HepG2 (cell line): ENCODE measurements around the gene FAM161A. TPM values are rescaled to one million over a fixed set of nuclear protein-coding genes. Genes with fewer than 3 reads are reported as not detected.

Source experiments
- FOXK2 ChIP-seq: fragments of 450-650 bp; IDR thresholded peaks from 2 replicates; pipeline ENCODE4 v1.6.1; 2016
- HNRNPUL1 ChIP-seq: fragments of 200-400 bp; formaldehyde crosslinking; IDR thresholded peaks from 2 replicates; pipeline ENCODE4 v1.6.1; 2017; ENCODE audit warnings: low read depth, mild to moderate bottlenecking, low read length, moderate library complexity
- KDM5A ChIP-seq: fragments of 200-600 bp; sonication (generic); IDR thresholded peaks from 2 replicates; pipeline ENCODE4 v1.7.0; 2018; ENCODE audit warnings: antibody characterized with exemption, mild to moderate bottlenecking, low read length, borderline replicate concordance
- PPARG ChIP-seq: conservative IDR thresholded peaks from 2 replicates; pipeline ENCODE4 v1.6.1; 2016; ENCODE audit warnings: missing biosample characterization, missing genetic modification reagents
- REPIN1 ChIP-seq: sonication (generic); formaldehyde crosslinking; IDR thresholded peaks from 2 replicates; pipeline ENCODE4 v1.8.0; 2022; ENCODE audit warnings: missing genetic modification reagents, low read depth, mild to moderate bottlenecking, borderline replicate concordance
- RXRA ChIP-seq: sonication (generic); formaldehyde crosslinking; IDR thresholded peaks from 2 replicates; pipeline ENCODE4 v1.5.1; 2020; ENCODE audit warnings: missing genetic modification reagents
- SMAD1 ChIP-seq: sonication (generic); formaldehyde crosslinking; IDR thresholded peaks from 2 replicates; pipeline ENCODE4 v1.4.0; 2020; ENCODE audit warnings: missing genetic modification reagents, low read depth, mild to moderate bottlenecking, borderline replicate concordance
- SMARCC2 ChIP-seq: fragments of 450-650 bp; IDR thresholded peaks from 2 replicates; pipeline ENCODE4 v1.6.1; 2017; ENCODE audit warnings: antibody characterized with exemption, mild to moderate bottlenecking
- SP140L ChIP-seq: sonication (generic); formaldehyde crosslinking; IDR thresholded peaks from 2 replicates; pipeline ENCODE4 v1.4.0; 2020; ENCODE audit warnings: missing genetic modification reagents, borderline replicate concordance
- TBX2 ChIP-seq: sonication (generic); formaldehyde crosslinking; IDR thresholded peaks from 2 replicates; pipeline ENCODE4 v1.5.0; 2020; ENCODE audit warnings: missing genetic modification reagents, mild to moderate bottlenecking, borderline replicate concordance
- ZBTB21 ChIP-seq: sonication (generic); formaldehyde crosslinking; IDR thresholded peaks from 2 replicates; pipeline ENCODE4 v1.4.0; 2020; ENCODE audit warnings: missing genetic modification reagents
- ZBTB38 ChIP-seq: sonication (generic); formaldehyde crosslinking; IDR thresholded peaks from 2 replicates; pipeline ENCODE4 v1.5.1; 2020; ENCODE audit warnings: mild to moderate bottlenecking, missing genetic modification reagents
- ZNF24 ChIP-seq: fragments of 450-650 bp; IDR thresholded peaks from 2 replicates; pipeline ENCODE4 v1.6.1; 2017; ENCODE audit warnings: antibody characterized with exemption, mild to moderate bottlenecking
- ZNF615 ChIP-seq: sonication (generic); formaldehyde crosslinking; IDR thresholded peaks from 2 replicates; pipeline ENCODE4 v1.5.0; 2020; ENCODE audit warnings: mild to moderate bottlenecking, missing genetic modification reagents, borderline replicate concordance
- ZNF878 ChIP-seq: sonication (generic); formaldehyde crosslinking; IDR thresholded peaks from 2 replicates; pipeline ENCODE4 v1.8.1; 2023; ENCODE audit warnings: mild to moderate bottlenecking, missing genetic modification reagents, moderate library complexity
- polyA plus RNA-seq, 8 experiments: library from polyadenylated mRNA; depleted of rRNA in 3 of 8; stranded (reverse) in 7 of 8; unstranded in 1 of 8; fragments of >200 nt; fragmentation: Illumina TruSeq in 4 of 8; extraction: Trizol in 4 of 8; gene quantifications; 2 replicates each; pipeline versions ENCODE4 v1.2.1 to v1.2.3, GENCODE V29; 2011 to 2016; ENCODE audit warnings: low read depth in 4 of 8, missing spikeins in 1 of 8, mixed read lengths in 1 of 8; ENCODE audit not compliant: insufficient read depth in 1 of 8
- total RNA-seq, 5 experiments: library from RNA; depleted of rRNA; stranded (reverse); fragments of >200 nt; fragmentation: Illumina TruSeq; extraction: Trizol; gene quantifications; 2 replicates each; pipeline ENCODE4 v1.2.3, GENCODE V29; 2016; ENCODE audit warnings: low read depth in 1 of 5
- TF ChIP-seq, protein P1 (sequence below): sonication (generic); formaldehyde crosslinking; IDR thresholded peaks from 2 replicates; pipeline ENCODE4 v1.4.0; 2020; ENCODE audit warnings: missing genetic modification reagents
- TF ChIP-seq, protein P2 (sequence below): sonication (generic); formaldehyde crosslinking; IDR thresholded peaks from 2 replicates; pipeline ENCODE4 v1.5.0; 2020; ENCODE audit warnings: mild to moderate bottlenecking, missing genetic modification reagents
- TF ChIP-seq, protein P3 (sequence below): IDR thresholded peaks from 2 replicates; pipeline ENCODE4 v1.6.1; 2016; ENCODE audit warnings: low read depth, control low read depth
- TF ChIP-seq, protein P4 (sequence below): sonication (generic); formaldehyde crosslinking; IDR thresholded peaks from 2 replicates; pipeline ENCODE4 v1.8.0; 2023; ENCODE audit warnings: mild to moderate bottlenecking, missing genetic modification reagents

The FAM161A gene
- total and polyA plus RNA-seq, 2 of the 13 experiments (the other 11 are each of a cell fraction or from before 2014, with no cell fraction given): 2.7 to 3.4 TPM

DNA sequence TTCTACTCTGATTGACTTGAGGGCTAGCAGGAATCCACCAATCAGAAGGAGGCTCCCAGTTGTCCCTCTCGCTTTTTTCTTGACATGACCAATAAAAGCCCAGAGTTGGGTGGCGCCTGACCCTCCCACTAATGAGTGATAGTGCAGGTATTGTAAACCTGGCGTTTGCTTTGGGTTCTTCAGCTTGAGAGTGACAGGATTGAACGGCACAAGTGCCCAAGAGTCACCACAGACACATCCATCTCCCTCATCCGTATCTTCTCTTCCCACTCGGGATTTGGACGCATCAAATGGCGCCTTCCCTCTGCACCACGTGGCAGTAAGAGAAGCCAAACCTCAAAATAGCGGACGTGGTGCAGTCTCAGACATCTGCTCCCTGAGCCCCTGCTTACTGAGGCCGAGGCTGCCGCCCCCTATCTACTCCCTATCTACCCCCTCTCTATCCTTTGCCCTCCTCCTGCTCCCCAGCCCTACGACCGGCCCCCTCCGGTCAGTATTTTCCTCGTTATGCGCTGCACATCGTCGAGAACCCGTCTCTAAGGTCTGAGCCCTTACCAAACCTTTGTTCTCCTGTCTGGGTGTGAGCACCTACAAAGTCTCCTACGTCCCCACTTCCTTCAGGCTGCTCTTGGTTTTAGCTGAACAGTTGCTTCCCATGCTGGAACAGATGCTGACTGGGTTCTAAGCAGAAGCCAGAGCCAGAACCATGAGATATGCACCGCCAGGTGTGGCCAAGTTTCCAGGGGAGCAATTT lies 881 bp upstream of the FAM161A start (continued):
- no peak for TF ChIP-seq SMAD1 (CRISPR knock-in tag)
- no peak for TF ChIP-seq ZNF24
- no peak for TF ChIP-seq KDM5A
- TF ChIP-seq ZBTB38 (CRISPR knock-in tag): peak; percentile 72
- TF ChIP-seq, protein P1, sequence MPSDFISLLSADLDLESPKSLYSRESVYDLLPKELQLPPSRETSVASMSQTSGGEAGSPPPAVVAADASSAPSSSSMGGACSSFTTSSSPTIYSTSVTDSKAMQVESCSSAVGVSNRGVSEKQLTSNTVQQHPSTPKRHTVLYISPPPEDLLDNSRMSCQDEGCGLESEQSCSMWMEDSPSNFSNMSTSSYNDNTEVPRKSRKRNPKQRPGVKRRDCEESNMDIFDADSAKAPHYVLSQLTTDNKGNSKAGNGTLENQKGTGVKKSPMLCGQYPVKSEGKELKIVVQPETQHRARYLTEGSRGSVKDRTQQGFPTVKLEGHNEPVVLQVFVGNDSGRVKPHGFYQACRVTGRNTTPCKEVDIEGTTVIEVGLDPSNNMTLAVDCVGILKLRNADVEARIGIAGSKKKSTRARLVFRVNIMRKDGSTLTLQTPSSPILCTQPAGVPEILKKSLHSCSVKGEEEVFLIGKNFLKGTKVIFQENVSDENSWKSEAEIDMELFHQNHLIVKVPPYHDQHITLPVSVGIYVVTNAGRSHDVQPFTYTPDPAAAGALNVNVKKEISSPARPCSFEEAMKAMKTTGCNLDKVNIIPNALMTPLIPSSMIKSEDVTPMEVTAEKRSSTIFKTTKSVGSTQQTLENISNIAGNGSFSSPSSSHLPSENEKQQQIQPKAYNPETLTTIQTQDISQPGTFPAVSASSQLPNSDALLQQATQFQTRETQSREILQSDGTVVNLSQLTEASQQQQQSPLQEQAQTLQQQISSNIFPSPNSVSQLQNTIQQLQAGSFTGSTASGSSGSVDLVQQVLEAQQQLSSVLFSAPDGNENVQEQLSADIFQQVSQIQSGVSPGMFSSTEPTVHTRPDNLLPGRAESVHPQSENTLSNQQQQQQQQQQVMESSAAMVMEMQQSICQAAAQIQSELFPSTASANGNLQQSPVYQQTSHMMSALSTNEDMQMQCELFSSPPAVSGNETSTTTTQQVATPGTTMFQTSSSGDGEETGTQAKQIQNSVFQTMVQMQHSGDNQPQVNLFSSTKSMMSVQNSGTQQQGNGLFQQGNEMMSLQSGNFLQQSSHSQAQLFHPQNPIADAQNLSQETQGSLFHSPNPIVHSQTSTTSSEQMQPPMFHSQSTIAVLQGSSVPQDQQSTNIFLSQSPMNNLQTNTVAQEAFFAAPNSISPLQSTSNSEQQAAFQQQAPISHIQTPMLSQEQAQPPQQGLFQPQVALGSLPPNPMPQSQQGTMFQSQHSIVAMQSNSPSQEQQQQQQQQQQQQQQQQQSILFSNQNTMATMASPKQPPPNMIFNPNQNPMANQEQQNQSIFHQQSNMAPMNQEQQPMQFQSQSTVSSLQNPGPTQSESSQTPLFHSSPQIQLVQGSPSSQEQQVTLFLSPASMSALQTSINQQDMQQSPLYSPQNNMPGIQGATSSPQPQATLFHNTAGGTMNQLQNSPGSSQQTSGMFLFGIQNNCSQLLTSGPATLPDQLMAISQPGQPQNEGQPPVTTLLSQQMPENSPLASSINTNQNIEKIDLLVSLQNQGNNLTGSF (CRISPR knock-in tag): no peak
- no peak for TF ChIP-seq TBX2 (CRISPR knock-in tag)
- no peak for TF ChIP-seq ZBTB21 (CRISPR knock-in tag)
- peak; percentile 32; the same call in 1 of the 2 replicates for TF ChIP-seq FOXK2
- TF ChIP-seq SP140L (CRISPR knock-in tag): no peak
- TF ChIP-seq REPIN1 (CRISPR knock-in tag): no peak
- no peak; the same call in 1 of the 2 replicates for TF ChIP-seq ZNF878
- TF ChIP-seq, protein P2, sequence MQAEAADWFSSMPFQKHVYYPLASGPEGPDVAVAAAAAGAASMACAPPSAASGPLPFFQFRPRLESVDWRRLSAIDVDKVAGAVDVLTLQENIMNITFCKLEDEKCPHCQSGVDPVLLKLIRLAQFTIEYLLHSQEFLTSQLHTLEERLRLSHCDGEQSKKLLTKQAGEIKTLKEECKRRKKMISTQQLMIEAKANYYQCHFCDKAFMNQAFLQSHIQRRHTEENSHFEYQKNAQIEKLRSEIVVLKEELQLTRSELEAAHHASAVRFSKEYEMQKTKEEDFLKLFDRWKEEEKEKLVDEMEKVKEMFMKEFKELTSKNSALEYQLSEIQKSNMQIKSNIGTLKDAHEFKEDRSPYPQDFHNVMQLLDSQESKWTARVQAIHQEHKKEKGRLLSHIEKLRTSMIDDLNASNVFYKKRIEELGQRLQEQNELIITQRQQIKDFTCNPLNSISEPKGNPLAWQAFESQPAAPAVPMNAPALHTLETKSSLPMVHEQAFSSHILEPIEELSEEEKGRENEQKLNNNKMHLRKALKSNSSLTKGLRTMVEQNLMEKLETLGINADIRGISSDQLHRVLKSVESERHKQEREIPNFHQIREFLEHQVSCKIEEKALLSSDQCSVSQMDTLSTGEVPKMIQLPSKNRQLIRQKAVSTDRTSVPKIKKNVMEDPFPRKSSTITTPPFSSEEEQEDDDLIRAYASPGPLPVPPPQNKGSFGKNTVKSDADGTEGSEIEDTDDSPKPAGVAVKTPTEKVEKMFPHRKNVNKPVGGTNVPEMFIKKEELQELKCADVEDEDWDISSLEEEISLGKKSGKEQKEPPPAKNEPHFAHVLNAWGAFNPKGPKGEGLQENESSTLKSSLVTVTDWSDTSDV: no peak
- 0 out of 2 replicates have a peak, but pooled peaks have one; percentile 30 for TF ChIP-seq RXRA (CRISPR knock-in tag)
- no peak for TF ChIP-seq ZNF615 (CRISPR knock-in tag)
- no peak for TF ChIP-seq PPARG (CRISPR knock-in tag)
- TF ChIP-seq, protein P3, sequence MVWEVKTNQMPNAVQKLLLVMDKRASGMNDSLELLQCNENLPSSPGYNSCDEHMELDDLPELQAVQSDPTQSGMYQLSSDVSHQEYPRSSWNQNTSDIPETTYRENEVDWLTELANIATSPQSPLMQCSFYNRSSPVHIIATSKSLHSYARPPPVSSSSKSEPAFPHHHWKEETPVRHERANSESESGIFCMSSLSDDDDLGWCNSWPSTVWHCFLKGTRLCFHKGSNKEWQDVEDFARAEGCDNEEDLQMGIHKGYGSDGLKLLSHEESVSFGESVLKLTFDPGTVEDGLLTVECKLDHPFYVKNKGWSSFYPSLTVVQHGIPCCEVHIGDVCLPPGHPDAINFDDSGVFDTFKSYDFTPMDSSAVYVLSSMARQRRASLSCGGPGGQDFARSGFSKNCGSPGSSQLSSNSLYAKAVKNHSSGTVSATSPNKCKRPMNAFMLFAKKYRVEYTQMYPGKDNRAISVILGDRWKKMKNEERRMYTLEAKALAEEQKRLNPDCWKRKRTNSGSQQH: peak; percentile 29; the same call in 1 of the 2 replicates
- TF ChIP-seq SMARCC2: no peak
- TF ChIP-seq, protein P4, sequence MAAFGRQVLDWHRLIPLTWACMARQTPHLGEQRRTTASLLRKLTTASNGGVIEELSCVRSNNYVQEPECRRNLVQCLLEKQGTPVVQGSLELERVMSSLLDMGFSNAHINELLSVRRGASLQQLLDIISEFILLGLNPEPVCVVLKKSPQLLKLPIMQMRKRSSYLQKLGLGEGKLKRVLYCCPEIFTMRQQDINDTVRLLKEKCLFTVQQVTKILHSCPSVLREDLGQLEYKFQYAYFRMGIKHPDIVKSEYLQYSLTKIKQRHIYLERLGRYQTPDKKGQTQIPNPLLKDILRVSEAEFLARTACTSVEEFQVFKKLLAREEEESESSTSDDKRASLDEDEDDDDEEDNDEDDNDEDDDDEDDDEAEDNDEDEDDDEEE (CRISPR knock-in tag): no peak
- TF ChIP-seq HNRNPUL1: no peak
